ENCODE results near the gene WDFY2.
A peak's percentile ranks its signal among the peaks of the same experiment; 100 is the strongest.

Gene WDFY2

GRCh38 chr13:51803422-51804294 is 219.4 kb downstream of the WDFY2 start, which contains the start of gene DHRS12:
DHRS12 (minus strand) TSS chr13:51804163; CDS start chr13:51799659, 4,504 bp downstream.
- peak; percentile 89 for DNase-seq

GRCh38 chr13:51804295-51805172 is 220.3 kb downstream of the WDFY2 start:
- DNase-seq: peak; percentile 57

- no peak for DNase-seq
Observed at GRCh38 chr13:51805313-51805712, 221.1 kb downstream of the WDFY2 start.

- DNase-seq: no peak
Observed at GRCh38 chr13:51805925-51806324, 221.7 kb downstream of the WDFY2 start.

GRCh38 chr13:51806566-51806965 is 222.3 kb downstream of the WDFY2 start:
- DNase-seq: no peak

GRCh38 chr13:51807041-51807440 is 222.8 kb downstream of the WDFY2 start:
- DNase-seq: no peak

- DNase-seq: no peak
Observed at GRCh38 chr13:51808811-51809210, 224.5 kb downstream of the WDFY2 start.

GRCh38 chr13:51811046-51811445 is 226.8 kb downstream of the WDFY2 start:
- no peak for DNase-seq

GRCh38 chr13:51811920-51812451 is 227.7 kb downstream of the WDFY2 start:
- DNase-seq: no peak

- no peak for DNase-seq
Observed at GRCh38 chr13:51814071-51814470, 229.8 kb downstream of the WDFY2 start.

- DNase-seq: peak; percentile 80
Observed at GRCh38 chr13:51814825-51815650, 230.8 kb downstream of the WDFY2 start.

- no peak for DNase-seq
Observed at GRCh38 chr13:51815848-51816247, 231.6 kb downstream of the WDFY2 start.

- DNase-seq: no peak
Observed at GRCh38 chr13:51816604-51817249, 232.5 kb downstream of the WDFY2 start.
